ENCODE results near the gene AP3B1. TPM values are rescaled to one million over a fixed set of nuclear protein-coding genes. Genes with fewer than 3 reads are reported as not detected.

AP3B1 gene
- total RNA-seq, 6 donors from 2014 or later, result 25.7 to 66.9 (median 37.8) TPM

DNA sequence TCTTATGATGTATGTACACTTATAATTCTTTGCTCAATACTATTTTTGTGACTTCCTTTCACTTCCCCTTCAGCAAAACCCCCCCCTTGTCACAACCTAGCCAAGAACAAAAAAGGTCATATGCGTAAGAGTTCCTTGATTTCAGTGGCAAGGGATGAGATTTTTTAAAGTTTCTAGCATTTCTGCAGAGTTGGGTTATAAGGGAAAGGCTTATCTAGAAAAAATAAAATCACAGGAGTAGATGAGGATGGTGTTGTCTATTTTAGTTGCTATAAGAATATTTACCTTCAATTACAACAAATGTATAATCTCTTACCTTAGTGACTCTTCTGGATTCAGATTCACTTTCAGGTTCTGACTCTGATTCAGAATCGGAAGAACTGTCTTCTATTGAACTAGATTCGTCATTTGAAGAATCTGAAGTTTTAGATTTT is 184.6 kb downstream of the AP3B1 start:
- H3K27ac ChIP-seq, result no peak overlapping the region
- no peaks in the 10 kb centered on the region for H3K4me1 ChIP-seq
- WGBS, 2 donors, result 91 to 95% methylated on average over 3 of the region's 3 CpGs
- DNase-seq (no peak), ATAC-seq (ENCODE audit: low FRiP score in 2 of 2) (no peak)
- TF ChIP-seq EP300 (IDR thresholded peaks at IDR 0.05) (no peak), POLR2A (IDR thresholded peaks at IDR 0.05) (no peak), CTCF (IDR thresholded peaks at IDR 0.05) (no peak), POLR2AphosphoS5 (IDR thresholded peaks at IDR 0.05) (no peak)
- H3K36me3 ChIP-seq, result peaks cover 0 to 54% (median 5%) of the 10 kb centered on the region in 4 donors
- no peaks in the 10 kb centered on the region for H3K27me3 ChIP-seq
- H3K4me3 ChIP-seq, result no peak overlapping the region
- H3K9me3 ChIP-seq, result no peaks in the 10 kb centered on the region

- ATAC-seq (ENCODE audit: low FRiP score in 2 of 2), result no peak
- Histone ChIP-seq H3K27me3 (no peaks in the 10 kb centered on the region), H3K27ac (no peak overlapping the region), H3K36me3 (peaks cover 0 to 42% (median 3%) of the 10 kb centered on the region in 4 donors), H3K9me3 (no peaks in the 10 kb centered on the region), H3K4me1 (no peaks in the 10 kb centered on the region), H3K4me3 (no peak overlapping the region)
- TF ChIP-seq POLR2AphosphoS5 (IDR thresholded peaks at IDR 0.05) (no peak), EP300 (IDR thresholded peaks at IDR 0.05) (no peak), POLR2A (IDR thresholded peaks at IDR 0.05) (no peak), CTCF (IDR thresholded peaks at IDR 0.05) (no peak)
- 69 to 85% methylated on average over 3 of the region's 3 CpGs for WGBS, 2 donors
- DNase-seq, result no peak
These were observed 185.9 kb downstream of the AP3B1 start for GRCh38 chr5:78108564-78108963.

- DNase-seq (no peak), ATAC-seq (ENCODE audit: low FRiP score in 2 of 2) (no peak)
- Histone ChIP-seq H3K9me3 (no peaks in the 10 kb centered on the region), H3K27ac (no peak overlapping the region), H3K36me3 (peaks cover 0 to 31% (median 6%) of the 10 kb centered on the region in 4 donors), H3K4me3 (no peak overlapping the region), H3K27me3 (no peaks in the 10 kb centered on the region), H3K4me1 (no peaks in the 10 kb centered on the region)
- WGBS, 2 donors, result 81 to 84% methylated on average over 4 of the region's 4 CpGs
- no peak for TF ChIP-seq CTCF (IDR thresholded peaks at IDR 0.05)
- no peak for TF ChIP-seq POLR2AphosphoS5 (IDR thresholded peaks at IDR 0.05)
These were observed 191.1 kb downstream of the AP3B1 start for GRCh38 chr5:78103232-78103918.

GRCh38 chr5:78102500-78102899 is 192.0 kb downstream of the AP3B1 start:
- Histone ChIP-seq H3K4me3 (no peak overlapping the region), H3K36me3 (peaks cover 0 to 31% (median 6%) of the 10 kb centered on the region in 4 donors), H3K9me3 (no peaks in the 10 kb centered on the region), H3K27ac (no peak overlapping the region), H3K4me1 (no peaks in the 10 kb centered on the region), H3K27me3 (no peaks in the 10 kb centered on the region)
- DNase-seq (no peak), ATAC-seq (ENCODE audit: low FRiP score in 2 of 2) (no peak)
- TF ChIP-seq POLR2A (IDR thresholded peaks at IDR 0.05), result no peak
- no peak for TF ChIP-seq CTCF (IDR thresholded peaks at IDR 0.05)
- no peak for TF ChIP-seq POLR2AphosphoS5 (IDR thresholded peaks at IDR 0.05)
- no peak for TF ChIP-seq EP300 (IDR thresholded peaks at IDR 0.05)

GRCh38 chr5:78095125-78095524 is 199.4 kb downstream of the AP3B1 start:
- Histone ChIP-seq H3K27me3 (no peaks in the 10 kb centered on the region), H3K4me3 (no peak overlapping the region), H3K27ac (no peak overlapping the region), H3K4me1 (no peaks in the 10 kb centered on the region), H3K36me3 (peaks cover 0 to 18% (median 5%) of the 10 kb centered on the region in 4 donors), H3K9me3 (no peaks in the 10 kb centered on the region)
- TF ChIP-seq POLR2A (IDR thresholded peaks at IDR 0.05) (no peak), POLR2AphosphoS5 (IDR thresholded peaks at IDR 0.05) (no peak), EP300 (IDR thresholded peaks at IDR 0.05) (no peak), CTCF (IDR thresholded peaks at IDR 0.05) (no peak)
- DNase-seq, result no peak
- ATAC-seq (ENCODE audit: low FRiP score in 2 of 2), result no peak

All from upper lobe of left lung (tissue), 6 donors.